Stomach (tissue), 9 donors: ENCODE data around the gene EME2. TPM values are rescaled to one million over a fixed set of nuclear protein-coding genes. Genes with fewer than 3 reads are reported as not detected.

Experiments used
- DNase-seq, 2 donors: peaks; one replicate each; pipeline versions ENCODE4 v3.0.0 to v3.0.0-alpha.2; 2013 to 2019
- H3K27ac ChIP-seq, 5 donors: fragments of 200-600 bp in 4 of 5; sonication (generic) in 4 of 5; one replicate each; pipeline ENCODE4 v1.5.1; 2013 to 2019; ENCODE audit warnings: mild to moderate bottlenecking in 1 of 5, moderate library complexity in 1 of 5
- H3K27me3 ChIP-seq, 3 donors: fragments of 200-600 bp; sonication (generic); one replicate each; pipeline ENCODE4 v1.5.1; 2017 to 2019; ENCODE audit warnings: mixed run types in 1 of 3
- H3K36me3 ChIP-seq, 4 donors: fragments of 200-600 bp; sonication (generic); 1 replicate in 3 of 4; 2 replicates in 1 of 4; pipeline ENCODE4 v1.5.1; 2016 to 2019
- H3K4me1 ChIP-seq, 4 donors: fragments of 200-600 bp; sonication (generic); one replicate each; pipeline ENCODE4 v1.5.1; 2016 to 2019
- H3K4me3 ChIP-seq, 4 donors: fragments of 200-600 bp; sonication (generic) in 3 of 4; one replicate each; pipeline ENCODE4 v1.5.1; 2016 to 2019; ENCODE audit warnings: mild to moderate bottlenecking in 1 of 4
- H3K9me3 ChIP-seq, 4 donors: fragments of 200-600 bp; sonication (generic); one replicate each; pipeline ENCODE4 v1.5.1; 2016 to 2019
- CTCF ChIP-seq, 7 experiments: fragments of 450-650 bp in 4 of 7; fragments of 200-600 bp in 3 of 7; sonication (generic) in 3 of 7; IDR thresholded peaks; one replicate each; pipeline ENCODE4 v1.5.1; 2016 to 2019; ENCODE audit warnings: antibody characterized with exemption in 7 of 7, control low read depth in 2 of 7, mild to moderate bottlenecking in 1 of 7
- EP300 ChIP-seq: sonication (generic); formaldehyde crosslinking; IDR thresholded peaks from one replicate; pipeline ENCODE4 v1.6.1; 2017; ENCODE audit warnings: antibody characterized with exemption
- POLR2A ChIP-seq, 4 donors: fragments of 450-650 bp; IDR thresholded peaks; one replicate each; pipeline ENCODE4 v1.6.1; 2016; ENCODE audit warnings: antibody characterized with exemption in 4 of 4, control low read depth in 2 of 4, mild to moderate bottlenecking in 1 of 4, moderate library complexity in 1 of 4
- POLR2AphosphoS5 ChIP-seq, 3 donors: sonication (generic); formaldehyde crosslinking; IDR thresholded peaks; one replicate each; pipeline ENCODE4 v1.6.1; 2016; ENCODE audit warnings: antibody characterized with exemption in 3 of 3
- WGBS, 5 donors: extraction: QIAGEN DNeasy Blood & Tissue Kit in 3 of 5; methylation state at CpG; one replicate each; pipeline versions ENCODE4 v1.1.5 to v1.1.7; 2013 to 2018; 5-methylcytosine and 5-hydroxymethylcytosine counted together
- intact Hi-C: fragments of 100-400 bp; cut with DNase I; formaldehyde crosslinking; loops from one replicate; pipeline ENCODE4 v1.15.1; 2023; ENCODE audit warnings: low total_unique reads
- polyA plus RNA-seq, 3 donors: library from polyadenylated mRNA; stranded (reverse); fragments of 200-250 nt; gene quantifications; one replicate each; pipeline ENCODE4 v1.2.3, GENCODE V29; 2013
- total RNA-seq, 5 donors: library from RNA; depleted of rRNA; stranded (reverse); fragments of >200 nt; gene quantifications; one replicate each; pipeline versions ENCODE4 v1.1.0 to v1.2.3, GENCODE V29; 2014 to 2016
- donor health status: healthy with polysubstance abuse.
- donor health status: Bipolar disorder and iron deficiency.
- donor health status: healthy.

The EME2 gene
- total and polyA plus RNA-seq, 8 donors: 2.6 to 94.1 (median 13.3) TPM

- Histone ChIP-seq H3K4me3 (peak within 1 kb of the TSS; percentile 90 to 98 (median 94)), H3K9me3 (no peaks in the 10 kb centered on the region), H3K36me3 (peaks cover 18 to 62% (median 61%) of the 10 kb centered on the region in 4 donors), H3K27me3 (no peaks in the 10 kb centered on the region), H3K4me1 (peaks cover 40 to 76% (median 67%) of the 10 kb centered on the region in 4 donors), H3K27ac (peak within 1 kb of the TSS; percentile 81 to 92 (median 86))
- TF ChIP-seq EP300 (no peak), POLR2AphosphoS5 (IDR thresholded peaks at IDR 0.05) (peak; percentile 70 to 87 (median 83))
- intact Hi-C loops: no loop called here
- WGBS, 5 donors: 0% methylated on average over 19 to 102 of the region's 102 CpGs
- peak; percentile 100 for DNase-seq
Measured at GRCh38 chr16:1782408-1783264, 10.0 kb downstream of the EME2 start, which contains the start of the genes NUBP2 and SPSB3. NUBP2 (plus strand) TSS chr16:1782960; CDS start chr16:1783021, 61 bp downstream. SPSB3 (minus strand) TSS chr16:1782571; CDS start chr16:1781483, 1,088 bp downstream.

GRCh38 chr16:1784977-1785845, 12.6 kb downstream of the EME2 start:
- peak in 1 of 2 donors; percentile 2 for DNase-seq
- H3K4me1 ChIP-seq: peaks cover 35 to 57% (median 53%) of the 10 kb centered on the region in 4 donors
- no peak overlapping the region for H3K4me3 ChIP-seq
- 85 to 89% (median 86%) methylated on average over 25 to 26 of the region's 26 CpGs for WGBS, 5 donors
- H3K27ac ChIP-seq: no peak overlapping the region
- H3K36me3 ChIP-seq: peaks cover 24 to 62% (median 61%) of the 10 kb centered on the region in 4 donors
- intact Hi-C loops: no loop called here
- H3K9me3 ChIP-seq: no peaks in the 10 kb centered on the region
- TF ChIP-seq CTCF (IDR thresholded peaks at IDR 0.05) (no peak), POLR2AphosphoS5 (IDR thresholded peaks at IDR 0.05) (no peak), EP300 (no peak), POLR2A (IDR thresholded peaks at IDR 0.05) (no peak)
- no peaks in the 10 kb centered on the region for H3K27me3 ChIP-seq

GRCh38 chr16:1785846-1786170, 13.2 kb downstream of the EME2 start:
- Histone ChIP-seq H3K4me1 (peaks cover 33 to 51% (median 48%) of the 10 kb centered on the region in 4 donors), H3K27ac (no peak overlapping the region), H3K4me3 (no peak overlapping the region), H3K36me3 (peaks cover 18 to 62% (median 61%) of the 10 kb centered on the region in 4 donors), H3K27me3 (no peaks in the 10 kb centered on the region), H3K9me3 (no peaks in the 10 kb centered on the region)
- intact Hi-C loops: no loop called here
- WGBS, 5 donors: 84 to 88% (median 85%) methylated on average over 10 to 14 of the region's 14 CpGs
- TF ChIP-seq CTCF (IDR thresholded peaks at IDR 0.05) (no peak), POLR2A (IDR thresholded peaks at IDR 0.05) (no peak), POLR2AphosphoS5 (IDR thresholded peaks at IDR 0.05) (no peak), EP300 (no peak)
- DNase-seq: peak in 1 of 2 donors; percentile 4

DNA sequence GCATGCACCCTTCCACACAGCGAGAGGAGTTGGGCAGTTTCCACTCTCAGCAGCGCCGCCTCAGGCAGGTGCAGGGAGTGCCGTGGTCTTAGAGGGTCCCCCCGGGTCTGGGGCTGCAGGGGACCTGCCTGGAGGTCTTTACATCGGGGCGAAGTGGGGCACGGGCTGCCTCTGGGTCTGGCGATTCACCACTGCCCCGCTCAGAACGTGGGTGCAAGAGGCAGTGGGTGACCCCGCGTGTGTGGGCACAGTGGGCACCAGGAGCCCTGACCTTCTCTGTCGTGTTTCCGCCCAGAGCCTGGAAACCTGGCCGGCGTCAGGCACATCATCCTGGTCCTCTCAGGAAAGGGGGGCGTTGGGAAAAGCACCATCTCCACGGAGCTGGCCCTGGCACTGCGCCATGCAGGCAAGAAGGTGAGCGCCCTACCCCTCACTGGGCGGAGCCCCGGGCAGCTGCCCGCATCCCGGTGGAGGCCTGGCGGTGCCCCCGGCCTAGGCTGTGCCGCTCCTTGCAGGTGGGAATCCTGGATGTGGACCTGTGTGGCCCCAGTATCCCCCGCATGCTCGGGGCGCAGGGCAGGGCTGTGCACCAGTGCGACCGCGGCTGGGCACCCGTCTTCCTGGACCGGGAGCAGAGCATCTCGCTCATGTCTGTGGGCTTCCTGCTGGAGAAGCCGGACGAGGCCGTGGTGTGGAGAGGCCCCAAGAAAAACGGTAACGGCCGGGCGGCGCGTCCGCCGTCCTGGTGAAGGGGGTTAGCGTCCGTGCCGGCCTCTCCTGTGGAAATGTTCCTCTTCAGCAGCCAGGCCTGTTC, 13.8 kb downstream of the EME2 start:
- Histone ChIP-seq H3K27me3 (no peaks in the 10 kb centered on the region), H3K4me3 (no peak overlapping the region), H3K36me3 (peaks cover 17 to 65% (median 64%) of the 10 kb centered on the region in 4 donors), H3K9me3 (no peaks in the 10 kb centered on the region), H3K27ac (no peak overlapping the region), H3K4me1 (peaks cover 27 to 44% (median 41%) of the 10 kb centered on the region in 4 donors)
- intact Hi-C loops: no loop called here
- 82 to 93% (median 87%) methylated on average over 23 to 51 of the region's 51 CpGs for whole genome bisulfite sequencing, 5 donors
- DNase-seq: peak in 1 of 2 donors; percentile 8
- no peak for TF ChIP-seq CTCF (IDR thresholded peaks at IDR 0.05)
